ENCODE measurements around the gene ADTRP.

- no peak for TF ChIP-seq POLR2A (IDR thresholded peaks at IDR 0.05)
- TF ChIP-seq CTCF (IDR thresholded peaks at IDR 0.05): no peak
These were observed 26.9 kb upstream of the ADTRP start for GRCh38 chr6:11805259-11806053.
